ENCODE results near the gene TBC1D4.

The TBC1D4 gene

GRCh38 chr13:75393839-75394520, 88.0 kb downstream of the TBC1D4 start:
- no peak for DNase-seq (ENCODE audit: low read depth, low spot score)

GRCh38 chr13:75391432-75392100, 90.4 kb downstream of the TBC1D4 start:
- no peak for DNase-seq (ENCODE audit: low read depth, low spot score)

GRCh38 chr13:75390229-75390628, 91.7 kb downstream of the TBC1D4 start:
- no peak for DNase-seq (ENCODE audit: low read depth, low spot score)

GRCh38 chr13:75385708-75386083, 96.3 kb downstream of the TBC1D4 start:
- no peak for DNase-seq (ENCODE audit: low read depth, low spot score)

GRCh38 chr13:75384879-75385707, 96.9 kb downstream of the TBC1D4 start:
- DNase-seq (ENCODE audit: low read depth, low spot score) = no peak

- no peak for DNase-seq (ENCODE audit: low read depth, low spot score)
Measured at GRCh38 chr13:75383064-75383715, 98.8 kb downstream of the TBC1D4 start.

- DNase-seq (ENCODE audit: low read depth, low spot score) = no peak
Measured at GRCh38 chr13:75378301-75378700, 103.7 kb downstream of the TBC1D4 start.

GRCh38 chr13:75376792-75377402, 105.1 kb downstream of the TBC1D4 start:
- no peak for DNase-seq (ENCODE audit: low read depth, low spot score)

- no peak for DNase-seq (ENCODE audit: low read depth, low spot score)
Measured at GRCh38 chr13:75375329-75375728, 106.6 kb downstream of the TBC1D4 start.

- no peak for DNase-seq (ENCODE audit: low read depth, low spot score)
Measured at GRCh38 chr13:75373988-75374387, 108.0 kb downstream of the TBC1D4 start.

- DNase-seq (ENCODE audit: low read depth, low spot score) = no peak
Measured at GRCh38 chr13:75372923-75373841, 108.8 kb downstream of the TBC1D4 start.

GRCh38 chr13:75372517-75372916, 109.5 kb downstream of the TBC1D4 start:
- DNase-seq (ENCODE audit: low read depth, low spot score) = peak; percentile 67

- DNase-seq (ENCODE audit: low read depth, low spot score) = no peak
Measured at GRCh38 chr13:75371203-75371602, 110.8 kb downstream of the TBC1D4 start.

GRCh38 chr13:75370774-75371173, 111.2 kb downstream of the TBC1D4 start:
- DNase-seq (ENCODE audit: low read depth, low spot score) = no peak

GRCh38 chr13:75369981-75370380, 112.0 kb downstream of the TBC1D4 start:
- DNase-seq (ENCODE audit: low read depth, low spot score) = no peak

- DNase-seq (ENCODE audit: low read depth, low spot score) = peak; percentile 92
Measured at GRCh38 chr13:75368167-75368566, 113.8 kb downstream of the TBC1D4 start.

- DNase-seq (ENCODE audit: low read depth, low spot score) = no peak
Measured at GRCh38 chr13:75366380-75367280, 115.3 kb downstream of the TBC1D4 start.

- peak; percentile 64 for DNase-seq (ENCODE audit: low read depth, low spot score)
Measured at GRCh38 chr13:75365724-75366173, 116.2 kb downstream of the TBC1D4 start.

GRCh38 chr13:75364131-75364713, 117.7 kb downstream of the TBC1D4 start:
- no peak for DNase-seq (ENCODE audit: low read depth, low spot score)

All from astrocyte of the hippocampus (primary cell).